Panc1 (cell line): Measurements from ENCODE around the gene FAIM. TPM values are rescaled to one million over a fixed set of nuclear protein-coding genes. Genes with fewer than 3 reads are reported as not detected.
"Not testable (repeated sequence)": the region's sequence is repeated elsewhere in the genome, so short reads cannot be mapped to it uniquely, and the experiment has no call there.

Experiments used
- ATAC-seq: fragments of 200-7000 bp; cut with Tn5 transposase; 2 replicates; pipeline ENCODE4 v1.9.1; 2020; ENCODE audit warnings: mild to moderate bottlenecking, moderate library complexity
- BruUV-seq: library from RNA; stranded (reverse); fragments of 400-500 nt; replicated peaks from 2 replicates; lab custom pipeline; 2021; lab: Mats Ljungman, UMichigan
- CTCF ChIA-PET: fragments of 300-600 bp; sonication (Branson Sonifier 250); formaldehyde crosslinking; loops from one replicate; lab custom pipeline; 2022; ENCODE audit warnings: antibody characterized with exemption; lab: Charles Lee
- POLR2A ChIA-PET: fragments of 300-600 bp; sonication (Branson Sonifier 250); formaldehyde crosslinking; loops from one replicate; lab custom pipeline; 2022; ENCODE audit warnings: antibody characterized with exemption; lab: Charles Lee
- DNase-seq: peaks from one replicate; pipeline ENCODE4 v3.0.0-alpha.2; 2010; ENCODE audit warnings: low read depth, low spot score
- H3K27ac ChIP-seq: 2 replicates; pipeline ENCODE4 v1.5.1; 2011; ENCODE audit warnings: mild to moderate bottlenecking, low read length, inconsistent platforms
- H3K27me3 ChIP-seq: fragments of 200-500 bp; sonication (Bioruptor generic); 2 replicates; pipeline ENCODE4 v1.6.0; 2014; ENCODE audit warnings: low read length, inconsistent platforms; ENCODE audit not compliant: control insufficient read depth, insufficient read depth
- H3K36me3 ChIP-seq: fragments of 200-500 bp; sonication (Bioruptor generic); 2 replicates; pipeline ENCODE4 v1.5.1; 2014; ENCODE audit warnings: inconsistent platforms, mild to moderate bottlenecking, low read length, moderate library complexity; ENCODE audit not compliant: control insufficient read depth, insufficient read depth
- H3K4me1 ChIP-seq: 2 replicates; pipeline ENCODE4 v1.5.1; 2011; ENCODE audit warnings: inconsistent platforms, mild to moderate bottlenecking, low read length, moderate library complexity; ENCODE audit not compliant: control insufficient read depth, insufficient read depth
- H3K4me3 ChIP-seq, 2 experiments: 2 replicates each; pipeline ENCODE4 v1.5.1; 2011 to 2012; ENCODE audit warnings: low read depth in 2 of 2, low read length in 2 of 2, mild to moderate bottlenecking in 2 of 2, inconsistent platforms in 1 of 2, moderate library complexity in 1 of 2
- H3K9me3 ChIP-seq: fragments of 200-500 bp; sonication (Bioruptor generic); 2 replicates; pipeline ENCODE4 v1.5.1; 2014; ENCODE audit warnings: low read depth, mild to moderate bottlenecking, inconsistent platforms, low read length, moderate library complexity; ENCODE audit not compliant: control insufficient read depth, insufficient read depth
- POLR2AphosphoS5 ChIP-seq: IDR thresholded peaks from 2 replicates; pipeline ENCODE4 v1.6.1; 2012; ENCODE audit warnings: mild to moderate bottlenecking, low read depth, low read length, moderate library complexity
- SIN3A ChIP-seq: IDR thresholded peaks from 2 replicates; pipeline ENCODE4 v1.6.1; 2012; ENCODE audit warnings: low read depth, mild to moderate bottlenecking, low read length, moderate library complexity, borderline replicate concordance; ENCODE audit not compliant: insufficient read depth
- TCF7L2 ChIP-seq: IDR thresholded peaks from 2 replicates; pipeline ENCODE4 v1.6.1; 2011; ENCODE audit warnings: mild to moderate bottlenecking, low read depth, low read length, inconsistent platforms
- in situ Hi-C: cut with HindIII; loops from 2 replicates; pipeline ENCODE4 v1.10.0; 2016; ENCODE audit warnings: low sequenced_read_pairs, low pct_unique_long_range_greater_than_20kb
- intact Hi-C: fragments of 100-400 bp; cut with micrococcal nuclease; formaldehyde crosslinking; loops from one replicate; pipeline ENCODE4 v1.10.0; 2022; ENCODE audit not compliant: unreplicated experiment
- total RNA-seq: library from RNA; stranded (reverse); gene quantifications from one replicate; pipeline ENCODE4 v1.2.1, GENCODE V29; 2021; ENCODE audit not compliant: unreplicated experiment
- TF ChIP-seq, protein P1 (sequence below), 2 experiments: IDR thresholded peaks; 2 replicates each; pipeline ENCODE4 v1.6.1; 2011 to 2012; ENCODE audit warnings: low read depth in 2 of 2, control low read depth in 1 of 2, low read length in 1 of 2, mild to moderate bottlenecking in 1 of 2, moderate library complexity in 1 of 2; ENCODE audit not compliant: insufficient read depth in 1 of 2
- TF ChIP-seq, protein P2 (sequence below): fragments of 450-650 bp; IDR thresholded peaks from 2 replicates; pipeline ENCODE4 v1.5.1; 2017; ENCODE audit warnings: mild to moderate bottlenecking

FAIM gene
- total RNA-seq, 1 experiment from 2014 or later: 18.8 TPM

DNA sequence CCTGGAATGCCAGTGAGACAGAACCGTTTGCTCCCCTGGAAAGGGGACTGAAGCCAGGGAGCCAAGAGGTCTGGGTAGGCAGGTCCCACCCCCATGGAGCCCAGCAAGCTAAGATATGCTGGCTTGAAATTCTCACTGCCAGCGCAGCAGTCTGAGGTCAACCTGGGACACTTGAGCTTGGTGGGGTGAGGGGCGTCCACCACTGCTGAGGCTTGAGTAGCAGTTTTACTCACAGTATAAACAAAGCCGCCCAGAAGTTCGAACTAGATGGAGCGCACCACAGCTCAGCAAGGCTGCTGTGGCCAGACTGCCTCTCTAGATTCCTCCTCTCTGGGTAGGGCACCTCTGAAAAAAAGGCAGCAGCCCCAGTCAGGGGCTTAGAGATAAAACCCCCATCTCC is 48.1 kb upstream of the FAIM start:
- H3K9me3 ChIP-seq: peaks cover 7% of the 10 kb centered on the region; the same call in 1 of the 2 replicates
- H3K27ac ChIP-seq: no peak overlapping the region
- no peak overlapping the region for H3K4me3 ChIP-seq
- intact Hi-C loops: no loop called here
- no peaks in the 10 kb centered on the region for H3K36me3 ChIP-seq
- ATAC-seq (no peak), DNase-seq (no peak)
- ChIA-PET POLR2A (interaction anchor here (0.6 kb wide), 1 partner anchor 436 kb away, joined by 3 read pairs; no protein-coding TSS in a partner anchor), CTCF (no interaction called here)
- no peaks in the 10 kb centered on the region for H3K4me1 ChIP-seq
- no peaks in the 10 kb centered on the region for H3K27me3 ChIP-seq
- in situ Hi-C loops: no loop called here
- TF ChIP-seq SIN3A (no peak), TCF7L2 (no peak), POLR2AphosphoS5 (no peak)
- TF ChIP-seq, protein P1, sequence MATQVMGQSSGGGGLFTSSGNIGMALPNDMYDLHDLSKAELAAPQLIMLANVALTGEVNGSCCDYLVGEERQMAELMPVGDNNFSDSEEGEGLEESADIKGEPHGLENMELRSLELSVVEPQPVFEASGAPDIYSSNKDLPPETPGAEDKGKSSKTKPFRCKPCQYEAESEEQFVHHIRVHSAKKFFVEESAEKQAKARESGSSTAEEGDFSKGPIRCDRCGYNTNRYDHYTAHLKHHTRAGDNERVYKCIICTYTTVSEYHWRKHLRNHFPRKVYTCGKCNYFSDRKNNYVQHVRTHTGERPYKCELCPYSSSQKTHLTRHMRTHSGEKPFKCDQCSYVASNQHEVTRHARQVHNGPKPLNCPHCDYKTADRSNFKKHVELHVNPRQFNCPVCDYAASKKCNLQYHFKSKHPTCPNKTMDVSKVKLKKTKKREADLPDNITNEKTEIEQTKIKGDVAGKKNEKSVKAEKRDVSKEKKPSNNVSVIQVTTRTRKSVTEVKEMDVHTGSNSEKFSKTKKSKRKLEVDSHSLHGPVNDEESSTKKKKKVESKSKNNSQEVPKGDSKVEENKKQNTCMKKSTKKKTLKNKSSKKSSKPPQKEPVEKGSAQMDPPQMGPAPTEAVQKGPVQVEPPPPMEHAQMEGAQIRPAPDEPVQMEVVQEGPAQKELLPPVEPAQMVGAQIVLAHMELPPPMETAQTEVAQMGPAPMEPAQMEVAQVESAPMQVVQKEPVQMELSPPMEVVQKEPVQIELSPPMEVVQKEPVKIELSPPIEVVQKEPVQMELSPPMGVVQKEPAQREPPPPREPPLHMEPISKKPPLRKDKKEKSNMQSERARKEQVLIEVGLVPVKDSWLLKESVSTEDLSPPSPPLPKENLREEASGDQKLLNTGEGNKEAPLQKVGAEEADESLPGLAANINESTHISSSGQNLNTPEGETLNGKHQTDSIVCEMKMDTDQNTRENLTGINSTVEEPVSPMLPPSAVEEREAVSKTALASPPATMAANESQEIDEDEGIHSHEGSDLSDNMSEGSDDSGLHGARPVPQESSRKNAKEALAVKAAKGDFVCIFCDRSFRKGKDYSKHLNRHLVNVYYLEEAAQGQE (IDR thresholded peaks at IDR 0.05; ENCODE audit: insufficient read depth in 1 of 2, low read depth in 2 of 2, low read length in 1 of 2): no peak
- TF ChIP-seq, protein P2, sequence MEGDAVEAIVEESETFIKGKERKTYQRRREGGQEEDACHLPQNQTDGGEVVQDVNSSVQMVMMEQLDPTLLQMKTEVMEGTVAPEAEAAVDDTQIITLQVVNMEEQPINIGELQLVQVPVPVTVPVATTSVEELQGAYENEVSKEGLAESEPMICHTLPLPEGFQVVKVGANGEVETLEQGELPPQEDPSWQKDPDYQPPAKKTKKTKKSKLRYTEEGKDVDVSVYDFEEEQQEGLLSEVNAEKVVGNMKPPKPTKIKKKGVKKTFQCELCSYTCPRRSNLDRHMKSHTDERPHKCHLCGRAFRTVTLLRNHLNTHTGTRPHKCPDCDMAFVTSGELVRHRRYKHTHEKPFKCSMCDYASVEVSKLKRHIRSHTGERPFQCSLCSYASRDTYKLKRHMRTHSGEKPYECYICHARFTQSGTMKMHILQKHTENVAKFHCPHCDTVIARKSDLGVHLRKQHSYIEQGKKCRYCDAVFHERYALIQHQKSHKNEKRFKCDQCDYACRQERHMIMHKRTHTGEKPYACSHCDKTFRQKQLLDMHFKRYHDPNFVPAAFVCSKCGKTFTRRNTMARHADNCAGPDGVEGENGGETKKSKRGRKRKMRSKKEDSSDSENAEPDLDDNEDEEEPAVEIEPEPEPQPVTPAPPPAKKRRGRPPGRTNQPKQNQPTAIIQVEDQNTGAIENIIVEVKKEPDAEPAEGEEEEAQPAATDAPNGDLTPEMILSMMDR: no peak
- no TSS peak for BruUV-seq

DNA sequence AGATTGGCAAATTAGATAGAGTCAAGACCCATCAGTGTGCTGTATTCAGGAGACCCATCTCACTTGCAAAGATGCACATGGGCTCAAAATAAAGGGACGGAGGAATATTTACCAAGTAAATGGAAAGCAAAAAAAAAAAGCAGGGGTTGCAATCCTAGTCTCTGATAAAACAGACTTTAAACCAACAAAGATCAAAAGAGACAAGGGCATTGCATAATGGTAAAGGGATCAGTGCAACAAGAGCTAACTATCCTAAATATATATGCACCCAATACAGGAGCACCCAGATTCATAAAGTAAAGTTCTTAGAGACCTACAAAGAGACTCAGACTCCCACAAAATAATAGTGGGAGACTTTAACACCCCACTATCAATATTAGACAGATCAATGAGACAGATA is 45.7 kb upstream of the FAIM start:
- BruUV-seq, in situ Hi-C loops, H3K27ac ChIP-seq: not testable (repeated sequence)

DNA sequence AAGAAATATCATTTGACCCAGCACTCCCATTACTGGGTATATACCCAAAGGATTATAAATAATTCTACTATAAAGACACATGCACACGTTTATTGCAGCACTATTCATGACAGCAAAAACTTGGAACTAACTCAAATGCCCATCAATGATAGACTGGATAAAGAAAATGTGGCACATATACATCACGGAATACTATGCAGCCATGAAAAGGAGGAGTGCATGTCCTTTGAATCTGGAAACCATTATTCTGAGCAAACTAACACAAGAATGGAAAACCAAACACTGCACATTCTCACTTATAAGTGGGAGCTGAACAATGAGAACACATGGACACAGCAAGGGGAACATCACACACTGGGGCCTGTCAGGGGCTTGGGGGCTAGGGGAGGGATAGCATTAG is 42.3 kb upstream of the FAIM start:
- CTCF ChIA-PET, H3K4me3 ChIP-seq, H3K27ac ChIP-seq, DNase-seq, intact Hi-C loops, H3K4me1 ChIP-seq, ATAC-seq, H3K9me3 ChIP-seq, POLR2A ChIA-PET, H3K27me3 ChIP-seq, BruUV-seq, in situ Hi-C loops: not testable (repeated sequence)
- peaks cover 13% of the 10 kb centered on the region for H3K36me3 ChIP-seq

More for the DNA sequence above, 45.7 kb upstream of the FAIM start:
- H3K36me3 ChIP-seq, ATAC-seq, intact Hi-C loops, H3K27me3 ChIP-seq, CTCF ChIA-PET, DNase-seq, H3K4me1 ChIP-seq, POLR2A ChIA-PET, H3K4me3 ChIP-seq, H3K9me3 ChIP-seq: not testable (repeated sequence)
